HepG2 (cell line): ENCODE measurements around the gene TIMM9. TPM values are rescaled to one million over a fixed set of nuclear protein-coding genes. Genes with fewer than 3 reads are reported as not detected.
A peak's percentile ranks its signal among the peaks of the same experiment; 100 is the strongest.

Experiments used
- ARID2 ChIP-seq: sonication (generic); formaldehyde crosslinking; IDR thresholded peaks from 2 replicates; pipeline ENCODE4 v1.8.1; 2022; ENCODE audit warnings: mild to moderate bottlenecking, missing genetic modification reagents, borderline replicate concordance
- CREB1 ChIP-seq, 2 experiments: fragments of 450-650 bp in 1 of 2; IDR thresholded peaks; 2 replicates each; pipeline ENCODE4 v1.6.1; 2016 to 2017; ENCODE audit warnings: control low read depth in 1 of 2, mild to moderate bottlenecking in 1 of 2, missing compliant biosample characterization in 1 of 2, missing genetic modification characterization in 1 of 2
- E2F2 ChIP-seq: sonication (generic); formaldehyde crosslinking; IDR thresholded peaks from 2 replicates; pipeline ENCODE4 v1.4.0; 2020; ENCODE audit warnings: missing genetic modification reagents, borderline replicate concordance
- HDAC2 ChIP-seq: sonication (generic); formaldehyde crosslinking; IDR thresholded peaks from 2 replicates; pipeline ENCODE4 v1.4.0; 2020; ENCODE audit warnings: missing genetic modification reagents
- KLF12 ChIP-seq: sonication (generic); formaldehyde crosslinking; IDR thresholded peaks from 2 replicates; pipeline ENCODE4 v1.4.0; 2020; ENCODE audit warnings: missing genetic modification reagents, borderline replicate concordance
- NFRKB ChIP-seq: fragments of 450-650 bp; IDR thresholded peaks from 2 replicates; pipeline ENCODE4 v1.6.1; 2017
- NPAS2 ChIP-seq: sonication (generic); formaldehyde crosslinking; IDR thresholded peaks from 2 replicates; pipeline ENCODE4 v1.8.0; 2022; ENCODE audit warnings: mild to moderate bottlenecking, missing genetic modification reagents, borderline replicate concordance
- PHF8 ChIP-seq: sonication (generic); formaldehyde crosslinking; IDR thresholded peaks from 2 replicates; pipeline ENCODE4 v1.5.0; 2020; ENCODE audit warnings: missing genetic modification reagents
- REPIN1 ChIP-seq: sonication (generic); formaldehyde crosslinking; IDR thresholded peaks from 2 replicates; pipeline ENCODE4 v1.8.0; 2022; ENCODE audit warnings: missing genetic modification reagents, low read depth, mild to moderate bottlenecking, borderline replicate concordance
- SETDB1 ChIP-seq: sonication (generic); formaldehyde crosslinking; IDR thresholded peaks from 2 replicates; pipeline ENCODE4 v1.5.1; 2020; ENCODE audit warnings: missing genetic modification reagents, mild to moderate bottlenecking, borderline replicate concordance
- SRSF9 ChIP-seq: fragments of 200-400 bp; formaldehyde crosslinking; IDR thresholded peaks from 2 replicates; pipeline ENCODE4 v1.6.1; 2018; ENCODE audit warnings: borderline replicate concordance, mild to moderate bottlenecking, low read depth, low read length; ENCODE audit not compliant: insufficient read depth, poor library complexity, severe bottlenecking
- WIZ ChIP-seq: sonication (generic); formaldehyde crosslinking; IDR thresholded peaks from 2 replicates; pipeline ENCODE4 v1.5.1; 2020; ENCODE audit warnings: mild to moderate bottlenecking, missing genetic modification reagents
- ZNF317 ChIP-seq: sonication (generic); formaldehyde crosslinking; IDR thresholded peaks from 2 replicates; pipeline ENCODE4 v1.5.0; 2020; ENCODE audit warnings: mild to moderate bottlenecking, missing genetic modification reagents
- ZNF331 ChIP-seq: sonication (generic); formaldehyde crosslinking; IDR thresholded peaks from 2 replicates; pipeline ENCODE4 v1.4.0; 2020; ENCODE audit warnings: missing genetic modification reagents
- ZNF558 ChIP-seq: sonication (generic); formaldehyde crosslinking; IDR thresholded peaks from 2 replicates; pipeline ENCODE4 v1.9.0; 2022; ENCODE audit warnings: mild to moderate bottlenecking, missing genetic modification reagents, borderline replicate concordance
- ZNF660 ChIP-seq: sonication (generic); formaldehyde crosslinking; IDR thresholded peaks from 2 replicates; pipeline ENCODE4 v1.5.1; 2020; ENCODE audit warnings: mild to moderate bottlenecking, low read depth, missing genetic modification reagents, borderline replicate concordance
- ZNF878 ChIP-seq: sonication (generic); formaldehyde crosslinking; IDR thresholded peaks from 2 replicates; pipeline ENCODE4 v1.8.1; 2023; ENCODE audit warnings: mild to moderate bottlenecking, missing genetic modification reagents, moderate library complexity
- ZSCAN22 ChIP-seq: sonication (generic); formaldehyde crosslinking; IDR thresholded peaks from 2 replicates; pipeline ENCODE4 v1.4.0; 2020; ENCODE audit warnings: mild to moderate bottlenecking, missing genetic modification reagents
- ZSCAN30 ChIP-seq: sonication (generic); formaldehyde crosslinking; IDR thresholded peaks from 2 replicates; pipeline ENCODE4 v1.5.0; 2020; ENCODE audit warnings: mild to moderate bottlenecking, missing genetic modification reagents
- polyA plus RNA-seq, 8 experiments: library from polyadenylated mRNA; depleted of rRNA in 3 of 8; stranded (reverse) in 7 of 8; unstranded in 1 of 8; fragments of >200 nt; fragmentation: Illumina TruSeq in 4 of 8; extraction: Trizol in 4 of 8; gene quantifications; 2 replicates each; pipeline versions ENCODE4 v1.2.1 to v1.2.3, GENCODE V29; 2011 to 2016; ENCODE audit warnings: low read depth in 4 of 8, missing spikeins in 1 of 8, mixed read lengths in 1 of 8; ENCODE audit not compliant: insufficient read depth in 1 of 8
- total RNA-seq, 5 experiments: library from RNA; depleted of rRNA; stranded (reverse); fragments of >200 nt; fragmentation: Illumina TruSeq; extraction: Trizol; gene quantifications; 2 replicates each; pipeline ENCODE4 v1.2.3, GENCODE V29; 2016; ENCODE audit warnings: low read depth in 1 of 5
- TF ChIP-seq, protein P1 (sequence below): sonication (generic); formaldehyde crosslinking; IDR thresholded peaks from 2 replicates; pipeline ENCODE4 v1.8.0; 2022; ENCODE audit warnings: low read depth, missing genetic modification reagents
- TF ChIP-seq, protein P2 (sequence below): sonication (generic); formaldehyde crosslinking; IDR thresholded peaks from 2 replicates; pipeline ENCODE4 v1.4.0; 2020; ENCODE audit warnings: missing genetic modification reagents, borderline replicate concordance

The TIMM9 gene
- total and polyA plus RNA-seq, 2 of the 13 experiments (the other 11 are each of a cell fraction or from before 2014, with no cell fraction given): 30.5 to 42.5 TPM

DNA sequence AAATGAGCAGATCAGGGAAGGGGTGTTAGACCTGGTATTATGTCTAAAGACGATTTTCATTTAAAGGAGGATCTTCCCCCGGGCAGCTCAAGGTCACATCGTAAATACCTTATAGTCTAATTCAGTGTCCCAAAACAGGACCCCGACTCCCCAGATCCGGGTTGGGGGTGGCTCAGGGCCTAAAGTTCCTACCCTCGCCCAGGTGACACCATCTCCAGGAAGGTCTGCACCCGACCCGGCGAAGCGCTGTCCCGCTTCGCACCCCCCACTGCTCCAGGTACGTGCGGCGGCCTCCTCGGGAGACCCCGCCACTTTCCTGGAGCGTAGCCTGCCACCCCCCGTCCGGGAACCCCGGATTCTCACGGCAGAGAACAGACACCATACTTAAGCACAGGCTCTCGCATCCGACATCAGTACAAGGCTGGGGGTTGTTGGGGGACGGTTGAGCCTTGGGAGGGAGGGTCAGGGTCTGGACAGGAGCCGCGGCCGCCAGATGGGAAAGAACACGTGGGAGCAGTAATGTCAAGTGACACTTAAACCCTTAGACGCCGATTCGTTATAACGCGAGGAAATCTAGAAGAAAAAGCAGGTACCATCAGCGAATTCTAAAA lies 556 bp downstream of the TIMM9 start (continued):
- TF ChIP-seq, protein P1, sequence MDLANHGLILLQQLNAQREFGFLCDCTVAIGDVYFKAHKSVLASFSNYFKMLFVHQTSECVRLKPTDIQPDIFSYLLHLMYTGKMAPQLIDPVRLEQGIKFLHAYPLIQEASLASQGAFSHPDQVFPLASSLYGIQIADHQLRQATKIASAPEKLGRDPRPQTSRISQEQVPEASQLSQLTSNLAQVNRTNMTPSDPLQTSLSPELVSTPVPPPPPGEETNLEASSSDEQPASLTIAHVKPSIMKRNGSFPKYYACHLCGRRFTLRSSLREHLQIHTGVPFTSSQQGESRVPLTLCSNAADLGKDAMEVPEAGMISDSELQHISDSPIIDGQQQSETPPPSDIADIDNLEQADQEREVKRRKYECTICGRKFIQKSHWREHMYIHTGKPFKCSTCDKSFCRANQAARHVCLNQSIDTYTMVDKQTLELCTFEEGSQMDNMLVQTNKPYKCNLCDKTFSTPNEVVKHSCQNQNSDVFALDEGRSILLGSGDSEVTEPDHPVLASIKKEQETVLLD: no peak
- TF ChIP-seq ZNF558: peak; percentile 46; the same call in 1 of the 2 replicates
- TF ChIP-seq, protein P2, sequence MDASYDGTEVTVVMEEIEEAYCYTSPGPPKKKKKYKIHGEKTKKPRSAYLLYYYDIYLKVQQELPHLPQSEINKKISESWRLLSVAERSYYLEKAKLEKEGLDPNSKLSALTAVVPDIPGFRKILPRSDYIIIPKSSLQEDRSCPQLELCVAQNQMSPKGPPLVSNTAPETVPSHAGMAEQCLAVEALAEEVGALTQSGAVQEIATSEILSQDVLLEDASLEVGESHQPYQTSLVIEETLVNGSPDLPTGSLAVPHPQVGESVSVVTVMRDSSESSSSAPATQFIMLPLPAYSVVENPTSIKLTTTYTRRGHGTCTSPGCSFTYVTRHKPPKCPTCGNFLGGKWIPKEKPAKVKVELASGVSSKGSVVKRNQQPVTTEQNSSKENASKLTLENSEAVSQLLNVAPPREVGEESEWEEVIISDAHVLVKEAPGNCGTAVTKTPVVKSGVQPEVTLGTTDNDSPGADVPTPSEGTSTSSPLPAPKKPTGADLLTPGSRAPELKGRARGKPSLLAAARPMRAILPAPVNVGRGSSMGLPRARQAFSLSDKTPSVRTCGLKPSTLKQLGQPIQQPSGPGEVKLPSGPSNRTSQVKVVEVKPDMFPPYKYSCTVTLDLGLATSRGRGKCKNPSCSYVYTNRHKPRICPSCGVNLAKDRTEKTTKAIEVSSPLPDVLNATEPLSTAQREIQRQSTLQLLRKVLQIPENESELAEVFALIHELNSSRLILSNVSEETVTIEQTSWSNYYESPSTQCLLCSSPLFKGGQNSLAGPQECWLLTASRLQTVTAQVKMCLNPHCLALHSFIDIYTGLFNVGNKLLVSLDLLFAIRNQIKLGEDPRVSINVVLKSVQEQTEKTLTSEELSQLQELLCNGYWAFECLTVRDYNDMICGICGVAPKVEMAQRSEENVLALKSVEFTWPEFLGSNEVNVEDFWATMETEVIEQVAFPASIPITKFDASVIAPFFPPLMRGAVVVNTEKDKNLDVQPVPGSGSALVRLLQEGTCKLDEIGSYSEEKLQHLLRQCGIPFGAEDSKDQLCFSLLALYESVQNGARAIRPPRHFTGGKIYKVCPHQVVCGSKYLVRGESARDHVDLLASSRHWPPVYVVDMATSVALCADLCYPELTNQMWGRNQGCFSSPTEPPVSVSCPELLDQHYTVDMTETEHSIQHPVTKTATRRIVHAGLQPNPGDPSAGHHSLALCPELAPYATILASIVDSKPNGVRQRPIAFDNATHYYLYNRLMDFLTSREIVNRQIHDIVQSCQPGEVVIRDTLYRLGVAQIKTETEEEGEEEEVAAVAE: no peak
- no peak for TF ChIP-seq ZNF317 (CRISPR knock-in tag)
- TF ChIP-seq WIZ (CRISPR knock-in tag): no peak
- 0 out of 2 replicates have a peak, but pooled peaks have one; percentile 62 for TF ChIP-seq KLF12 (CRISPR knock-in tag)
- TF ChIP-seq ARID2 (CRISPR knock-in tag): no peak
- TF ChIP-seq ZNF878 (CRISPR knock-in tag): no peak
- TF ChIP-seq E2F2 (CRISPR knock-in tag): 0 out of 2 replicates have a peak, but pooled peaks have one; percentile 41
- TF ChIP-seq HDAC2 (CRISPR knock-in tag): no peak
- TF ChIP-seq NPAS2 (CRISPR knock-in tag): no peak
- no peak for TF ChIP-seq ZNF660
- no peak for TF ChIP-seq SRSF9
- TF ChIP-seq PHF8 (CRISPR knock-in tag): peak; percentile 72
- no peak for TF ChIP-seq NFRKB
- no peak for TF ChIP-seq ZSCAN30 (CRISPR knock-in tag)
- peak; percentile 20; the same call in 1 of the 2 replicates for TF ChIP-seq REPIN1 (CRISPR knock-in tag)
- TF ChIP-seq SETDB1 (CRISPR knock-in tag): no peak
- no peak for TF ChIP-seq ZSCAN22
- TF ChIP-seq ZNF331: no peak
- TF ChIP-seq CREB1 (IDR thresholded peaks at IDR 0.05): no peak
- TF ChIP-seq CREB1 (CRISPR knock-in tag; IDR thresholded peaks at IDR 0.05): no peak
